A673 (cell line): ENCODE results near the gene ANAPC5. TPM values are rescaled to one million over a fixed set of nuclear protein-coding genes. Genes with fewer than 3 reads are reported as not detected.

Experiments
- BruUV-seq: library from RNA; stranded (reverse); fragments of 400-500 nt; replicated peaks from 2 replicates; lab custom pipeline; 2021; lab: Mats Ljungman, UMichigan
- CTCF ChIA-PET: fragments of 300-600 bp; sonication (Branson Sonifier 250); formaldehyde crosslinking; loops from one replicate; lab custom pipeline; 2022; ENCODE audit warnings: antibody characterized with exemption; lab: Charles Lee
- POLR2A ChIA-PET: fragments of 300-600 bp; sonication (Branson Sonifier 250); formaldehyde crosslinking; loops from one replicate; lab custom pipeline; 2022; ENCODE audit warnings: antibody characterized with exemption; ENCODE audit not compliant: low non-redundant PET; lab: Charles Lee
- DNase-seq: peaks from one replicate; pipeline ENCODE4 v3.0.0-alpha.2; 2015; ENCODE audit warnings: low spot score
- H3K27ac ChIP-seq: fragments of 200-600 bp; sonication (generic); 2 replicates; pipeline ENCODE4 v1.5.1; 2016; ENCODE audit warnings: mixed run types, low read depth, mild to moderate bottlenecking, mixed read lengths, antibody characterized with exemption, low read length; ENCODE audit not compliant: poor library complexity, severe bottlenecking
- H3K27me3 ChIP-seq: fragments of 200-600 bp; sonication (generic); replicated peaks from 2 replicates; pipeline ENCODE4 v1.6.1; 2017; ENCODE audit warnings: mixed run types, low read depth, mild to moderate bottlenecking, mixed read lengths, antibody characterized with exemption, low read length; ENCODE audit not compliant: insufficient read depth, poor library complexity
- H3K36me3 ChIP-seq: fragments of 200-600 bp; sonication (generic); 2 replicates; pipeline ENCODE4 v1.6.1; 2016; ENCODE audit warnings: mixed run types, mild to moderate bottlenecking, mixed read lengths, antibody characterized with exemption, low read length; ENCODE audit not compliant: insufficient read depth, poor library complexity, severe bottlenecking
- H3K4me1 ChIP-seq: fragments of 200-600 bp; sonication (generic); 2 replicates; pipeline ENCODE4 v1.6.1; 2017; ENCODE audit warnings: mixed run types, mild to moderate bottlenecking, mixed read lengths, antibody characterized with exemption, low read length; ENCODE audit not compliant: insufficient read depth, poor library complexity, severe bottlenecking
- H3K4me3 ChIP-seq: fragments of 200-600 bp; sonication (generic); 2 replicates; pipeline ENCODE4 v1.5.1; 2016; ENCODE audit warnings: low read depth, mixed run types, mild to moderate bottlenecking, mixed read lengths, low read length; ENCODE audit not compliant: poor library complexity, severe bottlenecking
- H3K9me3 ChIP-seq: fragments of 200-600 bp; sonication (generic); 2 replicates; pipeline ENCODE4 v1.6.1; 2016; ENCODE audit warnings: mixed run types, low read depth, mild to moderate bottlenecking, mixed read lengths, antibody characterized with exemption, low read length; ENCODE audit not compliant: poor library complexity, severe bottlenecking
- EZH2 ChIP-seq: fragments of 200-600 bp; sonication (generic); IDR thresholded peaks from 2 replicates; pipeline ENCODE4 v1.6.1; 2017; ENCODE audit warnings: borderline replicate concordance, low read depth, mild to moderate bottlenecking, mixed read lengths, antibody characterized with exemption, low read length; ENCODE audit not compliant: poor library complexity, severe bottlenecking
- intact Hi-C: fragments of 100-400 bp; cut with micrococcal nuclease; formaldehyde crosslinking; loops from one replicate; pipeline ENCODE4 v1.10.0; 2022; ENCODE audit not compliant: unreplicated experiment
- total RNA-seq: library from RNA; stranded (reverse); gene quantifications from 2 replicates; pipeline ENCODE4 v1.2.3, GENCODE V29; 2021
- TF ChIP-seq, protein P1 (sequence below): fragments of 300-800, 200-600 bp; sonication (generic); conservative IDR thresholded peaks from 2 replicates; pipeline ENCODE4 v1.5.1; 2017; ENCODE audit warnings: low read depth, mild to moderate bottlenecking, antibody characterized with exemption, low read length, moderate library complexity, mixed read lengths

The ANAPC5 gene
- total RNA-seq, 1 experiment from 2014 or later, result 142 TPM

DNA sequence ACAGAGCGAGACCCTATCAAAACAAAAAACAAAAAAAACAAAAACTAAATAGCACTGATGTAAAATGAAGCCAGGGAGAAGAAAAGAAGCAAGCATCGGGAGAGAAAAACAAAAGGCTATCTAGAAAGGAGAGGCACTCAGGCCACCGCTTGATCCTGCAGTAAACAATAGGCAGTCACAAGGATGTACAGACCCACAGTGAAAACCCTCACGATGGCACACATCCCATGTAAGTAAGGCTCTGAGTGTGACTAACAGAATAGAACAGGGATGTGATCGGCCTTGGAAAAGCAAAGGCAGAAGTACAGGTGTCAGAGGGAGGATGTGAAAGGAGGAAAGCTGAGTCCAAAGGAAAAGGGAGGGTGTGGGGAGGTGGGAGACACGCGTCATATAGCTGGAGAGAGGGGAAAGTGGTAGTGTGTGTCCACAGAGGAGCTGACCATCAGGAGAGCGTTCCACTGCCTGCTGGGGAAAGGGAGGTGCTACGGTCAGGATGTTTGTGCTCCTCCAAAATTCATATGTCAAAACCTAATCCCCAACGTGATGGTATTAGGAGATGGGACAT is 87.2 kb downstream of the ANAPC5 start:
- no peaks in the 10 kb centered on the region for H3K9me3 ChIP-seq
- ChIA-PET CTCF (no interaction called here), POLR2A (no interaction called here)
- H3K4me1 ChIP-seq, result no peaks in the 10 kb centered on the region
- H3K27ac ChIP-seq, result no peak overlapping the region
- intact Hi-C loops, result no loop called here
- no peak for TF ChIP-seq EZH2
- TF ChIP-seq, protein P1, sequence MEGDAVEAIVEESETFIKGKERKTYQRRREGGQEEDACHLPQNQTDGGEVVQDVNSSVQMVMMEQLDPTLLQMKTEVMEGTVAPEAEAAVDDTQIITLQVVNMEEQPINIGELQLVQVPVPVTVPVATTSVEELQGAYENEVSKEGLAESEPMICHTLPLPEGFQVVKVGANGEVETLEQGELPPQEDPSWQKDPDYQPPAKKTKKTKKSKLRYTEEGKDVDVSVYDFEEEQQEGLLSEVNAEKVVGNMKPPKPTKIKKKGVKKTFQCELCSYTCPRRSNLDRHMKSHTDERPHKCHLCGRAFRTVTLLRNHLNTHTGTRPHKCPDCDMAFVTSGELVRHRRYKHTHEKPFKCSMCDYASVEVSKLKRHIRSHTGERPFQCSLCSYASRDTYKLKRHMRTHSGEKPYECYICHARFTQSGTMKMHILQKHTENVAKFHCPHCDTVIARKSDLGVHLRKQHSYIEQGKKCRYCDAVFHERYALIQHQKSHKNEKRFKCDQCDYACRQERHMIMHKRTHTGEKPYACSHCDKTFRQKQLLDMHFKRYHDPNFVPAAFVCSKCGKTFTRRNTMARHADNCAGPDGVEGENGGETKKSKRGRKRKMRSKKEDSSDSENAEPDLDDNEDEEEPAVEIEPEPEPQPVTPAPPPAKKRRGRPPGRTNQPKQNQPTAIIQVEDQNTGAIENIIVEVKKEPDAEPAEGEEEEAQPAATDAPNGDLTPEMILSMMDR, result no peak
- peaks cover 24% of the 10 kb centered on the region for H3K36me3 ChIP-seq
- DNase-seq, result no peak
- BruUV-seq, result no TSS peak
- no peaks in the 10 kb centered on the region for H3K27me3 ChIP-seq
- no peak overlapping the region for H3K4me3 ChIP-seq

DNA sequence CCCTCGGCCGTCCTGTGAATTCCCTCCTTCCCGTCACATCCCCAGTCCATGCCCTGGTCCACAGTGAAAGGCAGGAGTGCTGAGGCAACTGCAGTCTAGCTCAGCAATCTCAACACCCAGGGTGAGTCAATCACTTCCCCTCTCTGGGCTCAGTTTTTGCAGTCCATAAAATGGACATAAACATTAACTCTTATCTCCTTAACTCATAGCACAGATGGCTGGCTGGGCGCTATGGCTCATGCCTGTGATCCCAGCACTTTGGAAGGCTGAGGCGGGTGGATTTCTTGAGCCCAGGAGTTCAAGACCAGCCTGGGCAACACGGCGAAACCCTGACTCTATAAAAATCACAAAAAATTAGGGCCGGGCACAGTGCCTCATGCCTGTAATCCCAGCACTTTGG is 88.1 kb downstream of the ANAPC5 start:
- Histone ChIP-seq H3K27ac (no peak overlapping the region), H3K27me3 (no peaks in the 10 kb centered on the region), H3K4me1 (no peaks in the 10 kb centered on the region), H3K4me3 (no peak overlapping the region), H3K36me3 (peaks cover 22% of the 10 kb centered on the region), H3K9me3 (no peaks in the 10 kb centered on the region)
- no peak for TF ChIP-seq EZH2
- TF ChIP-seq, protein P1, result no peak
- intact Hi-C loops, result no loop called here
- no peak for DNase-seq
- no TSS peak for BruUV-seq
- ChIA-PET POLR2A (no interaction called here), CTCF (no interaction called here)

DNA sequence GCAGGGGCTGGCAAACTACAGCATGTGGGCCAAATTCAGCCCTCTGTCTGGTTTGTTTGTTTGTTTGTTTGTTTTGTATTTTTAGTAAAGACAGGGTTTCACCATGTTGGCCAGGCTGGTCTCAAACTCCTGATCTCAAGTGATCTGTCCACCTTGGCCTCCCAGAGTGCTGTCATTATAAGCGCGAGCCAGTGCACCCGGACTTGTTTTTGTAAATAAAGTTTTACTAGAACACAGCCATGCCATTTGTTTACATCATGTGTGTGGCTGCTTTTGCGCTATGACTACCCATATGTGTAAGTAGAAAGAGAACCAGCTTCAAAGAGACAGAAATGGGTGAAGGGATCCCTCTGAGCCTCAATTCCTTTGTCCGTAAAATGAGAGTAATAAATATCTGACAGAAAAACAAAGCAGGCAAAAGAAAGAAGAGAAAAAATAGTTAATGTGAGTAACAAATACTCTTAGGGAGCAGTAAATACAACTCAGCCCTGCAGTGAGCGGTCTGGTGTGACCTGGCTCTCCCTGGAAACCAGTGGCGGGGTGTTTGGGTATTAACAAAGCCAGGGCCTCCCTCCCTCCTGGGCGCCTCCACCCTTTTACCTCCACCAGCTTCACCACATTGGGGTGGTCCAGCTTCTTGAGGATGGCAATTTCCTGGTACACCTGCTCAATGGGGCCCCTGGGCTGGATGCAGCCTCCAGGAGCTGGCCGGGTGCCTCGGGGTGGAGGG is 88.8 kb downstream of the ANAPC5 start:
- no peak for TF ChIP-seq EZH2
- TF ChIP-seq, protein P1, result no peak
- no peaks in the 10 kb centered on the region for H3K9me3 ChIP-seq
- peaks cover 18% of the 10 kb centered on the region for H3K36me3 ChIP-seq
- H3K4me3 ChIP-seq, result no peak overlapping the region
- no peaks in the 10 kb centered on the region for H3K27me3 ChIP-seq
- H3K4me1 ChIP-seq, result no peaks in the 10 kb centered on the region
- no TSS peak for BruUV-seq
- CTCF ChIA-PET, result no interaction called here
- intact Hi-C loops, result no loop called here
- DNase-seq, result no peak
- H3K27ac ChIP-seq, result no peak overlapping the region
- POLR2A ChIA-PET, result no interaction called here
